GM21723 (cell line): ENCODE data around the gene MAP2.

Experiments used
- ATAC-seq: cut with Tn5 transposase; IDR thresholded peaks from one replicate; pipeline ENCODE4 v1.9.1; 2021; ENCODE audit warnings: mild to moderate bottlenecking, moderate library complexity; ENCODE audit not compliant: unreplicated experiment

MAP2 gene

DNA sequence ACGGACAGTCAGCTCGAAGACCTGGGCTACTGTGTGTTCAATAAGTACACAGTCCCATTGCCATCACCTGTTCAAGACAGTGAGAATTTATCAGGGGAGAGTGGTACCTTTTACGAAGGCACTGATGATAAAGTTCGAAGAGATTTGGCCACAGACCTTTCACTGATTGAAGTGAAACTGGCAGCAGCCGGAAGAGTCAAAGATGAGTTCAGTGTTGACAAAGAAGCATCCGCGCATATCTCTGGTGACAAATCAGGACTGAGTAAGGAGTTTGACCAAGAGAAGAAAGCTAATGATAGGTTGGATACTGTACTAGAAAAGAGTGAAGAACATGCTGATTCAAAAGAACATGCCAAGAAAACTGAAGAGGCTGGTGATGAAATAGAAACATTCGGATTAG, 270.9 kb downstream of the MAP2 start:
- no peak for ATAC-seq

DNA sequence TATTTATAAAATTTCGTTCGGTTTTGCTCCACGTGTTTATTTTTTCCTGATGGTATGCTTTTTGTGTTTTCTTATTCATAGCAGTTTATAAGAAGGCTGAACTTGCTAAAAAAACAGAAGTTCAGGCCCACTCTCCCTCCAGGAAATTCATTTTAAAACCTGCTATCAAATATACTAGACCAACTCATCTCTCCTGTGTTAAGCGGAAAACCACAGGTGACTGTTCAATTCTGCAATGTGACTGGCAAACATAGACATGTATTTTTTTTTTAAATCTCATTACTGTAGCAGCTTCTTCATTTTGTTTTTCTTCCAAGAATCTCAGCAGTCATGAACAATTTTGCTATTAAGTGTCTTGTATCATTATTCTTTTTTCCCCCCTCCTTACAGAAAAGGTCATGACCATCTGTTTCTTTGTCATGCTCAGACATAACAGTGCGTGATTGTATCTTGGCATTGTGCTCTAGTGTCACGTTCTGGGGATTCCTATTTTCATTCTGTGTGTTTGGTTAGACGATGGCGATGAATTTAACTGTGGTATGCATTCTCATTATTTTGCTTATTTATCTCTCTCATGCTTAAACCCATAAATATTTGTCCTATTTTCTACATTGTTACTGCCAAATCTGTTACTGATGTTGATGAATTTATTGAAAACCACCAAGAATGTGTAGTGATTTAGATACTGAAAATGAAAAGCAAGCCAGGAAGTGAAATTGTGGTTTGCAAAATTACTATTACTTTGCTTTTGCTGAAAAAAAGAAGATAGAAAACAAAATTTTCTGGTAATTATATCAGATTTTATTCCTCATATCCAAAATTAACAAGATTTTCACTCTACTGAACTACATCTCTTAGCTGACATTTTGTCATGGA, 273.2 kb downstream of the MAP2 start:
- peak; percentile 70 for ATAC-seq

DNA sequence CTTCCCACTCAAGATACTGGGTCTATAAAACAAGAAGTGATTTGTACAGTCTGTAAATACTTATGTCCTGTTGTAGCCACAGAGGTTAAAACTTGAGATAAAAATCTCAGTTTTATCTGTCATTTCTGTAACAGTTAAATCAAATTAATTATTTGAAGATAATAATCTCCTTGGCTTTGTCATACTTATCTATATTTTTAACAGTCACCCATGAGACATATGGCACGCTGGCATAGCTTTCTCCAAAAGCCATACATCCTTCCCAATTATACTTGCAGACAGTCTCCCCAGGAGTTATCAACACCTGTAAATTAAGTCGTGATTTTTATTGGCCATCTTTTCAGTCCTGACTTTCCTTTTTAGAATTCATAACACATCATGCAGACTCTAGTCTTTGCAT, 278.9 kb downstream of the MAP2 start:
- ATAC-seq: no peak

- no peak for ATAC-seq
These were observed 289.4 kb downstream of the MAP2 start for GRCh38 chr2:209713219-209713618.

DNA sequence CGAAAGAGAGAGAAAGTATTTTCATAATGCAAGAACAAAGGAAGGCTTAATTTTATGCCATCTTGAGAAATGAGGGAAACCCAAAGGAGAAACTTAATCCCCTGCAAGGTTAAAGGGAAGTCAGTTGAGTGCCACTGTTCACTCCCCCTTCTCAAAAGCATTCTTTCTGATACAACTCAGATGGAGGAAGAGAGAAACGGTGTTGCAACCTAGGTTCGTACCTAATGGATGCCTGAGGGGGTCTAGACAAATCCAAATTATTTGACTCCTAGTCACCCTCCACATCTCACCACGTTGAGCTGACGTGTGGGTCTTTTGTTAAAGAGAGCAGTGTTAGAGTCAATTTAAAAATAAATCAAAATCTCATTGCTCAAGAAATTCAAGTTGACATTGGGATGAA, 295.2 kb downstream of the MAP2 start:
- ATAC-seq: no peak

DNA sequence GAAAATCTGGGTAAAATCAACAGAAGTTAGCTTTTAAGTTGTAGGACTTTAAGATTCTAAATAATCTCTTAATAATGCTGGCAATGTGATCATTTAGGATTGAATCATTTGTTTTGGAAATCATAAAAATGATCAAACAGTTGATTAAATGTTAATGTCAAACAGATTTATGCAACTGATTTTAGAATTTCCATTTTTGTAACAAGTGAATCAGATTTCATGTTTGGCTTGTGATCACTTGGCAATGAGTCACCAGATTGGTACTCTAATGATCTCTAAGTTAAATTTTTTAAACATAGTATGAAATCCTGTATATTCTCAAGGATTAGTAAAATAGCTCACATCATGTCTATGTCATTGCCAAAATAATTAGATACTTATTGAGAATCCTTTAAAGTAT, 297.6 kb downstream of the MAP2 start:
- ATAC-seq: no peak

GRCh38 chr2:209726311-209726710, 302.5 kb downstream of the MAP2 start:
- no peak for ATAC-seq

GRCh38 chr2:209727077-209727476, 303.2 kb downstream of the MAP2 start:
- no peak for ATAC-seq

DNA sequence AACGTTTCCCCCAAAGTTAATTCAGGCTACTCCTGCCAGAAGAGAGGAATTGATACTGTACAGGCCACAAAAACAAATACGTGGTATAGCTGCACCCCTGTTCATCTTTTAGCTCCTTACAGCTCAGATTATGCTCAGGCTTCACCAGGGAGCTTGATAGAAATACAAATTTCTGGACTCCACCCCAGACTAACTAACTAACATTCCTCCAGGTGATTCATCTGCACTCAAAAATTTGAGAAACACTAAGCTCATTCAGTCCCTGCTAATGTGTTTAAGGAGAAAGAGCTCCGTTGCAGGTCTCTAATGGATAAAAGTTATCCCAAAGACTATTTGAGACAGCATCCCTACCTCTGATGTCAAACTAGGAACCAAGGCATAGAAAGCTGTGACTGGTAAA, 311.0 kb downstream of the MAP2 start:
- no peak for ATAC-seq

- ATAC-seq: no peak
These were observed 318.1 kb downstream of the MAP2 start for GRCh38 chr2:209741953-209742352.

DNA sequence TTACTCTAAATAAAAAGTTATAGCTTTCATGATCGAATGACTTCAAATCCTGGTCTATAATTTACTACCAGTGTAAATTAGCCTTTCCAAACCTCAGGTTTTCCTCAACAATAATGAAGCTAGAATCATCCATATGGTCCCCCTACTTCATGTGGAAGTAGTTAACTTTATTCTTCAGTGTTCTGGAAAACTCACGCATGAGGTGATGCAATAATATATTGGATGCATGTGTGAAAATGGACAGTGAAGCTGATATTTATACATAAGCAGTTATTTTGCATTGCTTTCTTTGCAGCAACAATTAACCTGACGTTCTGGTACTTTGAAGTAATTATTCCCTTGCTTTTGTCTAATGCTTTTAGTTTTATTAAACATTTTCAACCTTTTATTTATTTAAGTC, 329.2 kb downstream of the MAP2 start:
- ATAC-seq: no peak

DNA sequence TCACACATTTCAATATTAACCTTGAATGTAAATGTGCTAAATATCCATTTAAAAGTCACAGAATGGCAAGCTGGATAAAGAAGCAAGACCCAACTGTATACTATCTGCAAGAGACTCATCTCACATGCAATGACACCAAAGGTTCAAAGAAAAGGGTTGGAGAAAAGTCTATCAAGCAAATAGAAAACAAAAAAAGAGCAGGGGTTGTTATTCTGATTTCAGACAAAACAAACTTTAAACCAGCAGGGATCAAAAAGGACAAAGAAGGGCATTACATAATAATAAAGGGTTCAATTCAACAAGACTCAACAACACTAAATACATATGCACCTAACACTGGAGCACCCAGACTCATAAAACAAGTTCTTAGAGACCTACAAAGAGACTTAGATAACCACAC, 333.3 kb downstream of the MAP2 start:
- ATAC-seq: no peak

DNA sequence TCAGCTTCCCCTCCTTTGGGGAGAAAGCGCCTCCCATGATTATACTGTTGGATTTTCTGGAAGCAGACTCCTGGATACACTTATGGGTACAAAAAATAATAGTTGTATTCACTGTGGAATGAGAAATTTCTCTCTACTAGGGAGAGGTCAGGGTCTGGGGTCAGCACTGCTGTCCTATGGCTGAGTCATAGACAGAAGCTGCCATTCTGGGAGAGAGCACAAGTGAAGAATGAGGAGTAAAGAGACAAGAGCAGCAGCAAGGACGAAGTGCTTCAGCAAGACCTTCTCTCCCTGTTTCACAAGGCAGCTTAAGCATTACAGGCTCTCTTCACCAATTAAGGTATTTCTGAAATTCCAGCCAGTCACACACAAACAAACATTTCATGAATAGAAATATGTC, 337.7 kb downstream of the MAP2 start:
- ATAC-seq: no peak

- no peak for ATAC-seq
These were observed 338.7 kb downstream of the MAP2 start for GRCh38 chr2:209762563-209762962.

DNA sequence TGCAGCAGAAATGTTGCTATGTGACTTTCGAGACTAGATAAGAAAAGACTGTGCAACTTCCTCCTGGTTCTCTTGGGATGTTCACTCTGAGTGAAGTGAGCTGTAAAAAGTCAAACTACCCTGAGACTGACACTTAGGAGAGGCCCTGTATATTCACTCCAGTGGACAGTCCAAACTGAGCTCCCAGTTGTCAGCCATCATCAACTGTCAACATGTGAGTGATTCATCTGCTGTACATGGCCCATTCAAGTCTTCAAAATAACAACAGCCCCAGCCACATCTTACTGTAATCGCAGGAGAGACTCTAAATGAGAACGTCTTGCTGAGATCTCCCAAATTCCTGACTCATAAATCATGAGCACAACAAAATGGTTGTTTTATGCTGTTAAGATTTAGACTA, 339.3 kb downstream of the MAP2 start:
- ATAC-seq: no peak

GRCh38 chr2:209766613-209767012, 342.8 kb downstream of the MAP2 start:
- no peak for ATAC-seq

- no peak for ATAC-seq
These were observed 343.5 kb downstream of the MAP2 start for GRCh38 chr2:209767316-209767715.

DNA sequence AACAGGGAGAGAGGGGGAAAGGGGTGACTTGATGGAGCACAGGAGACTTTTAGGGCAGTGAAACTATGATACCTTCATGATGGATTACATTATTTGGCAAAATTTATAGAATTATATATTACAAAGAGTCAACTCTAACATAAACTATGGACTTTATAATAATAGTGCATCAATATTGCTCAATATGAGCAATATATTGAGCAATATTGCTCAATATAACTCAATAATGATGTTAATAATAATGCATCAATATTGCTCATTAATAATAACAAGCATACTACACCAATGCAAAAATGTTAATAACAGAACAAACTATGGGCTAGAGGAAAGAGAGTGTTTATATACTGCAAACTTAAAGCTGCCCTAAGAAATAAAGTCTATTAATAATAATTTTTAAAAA, 344.7 kb downstream of the MAP2 start:
- ATAC-seq: no peak

DNA sequence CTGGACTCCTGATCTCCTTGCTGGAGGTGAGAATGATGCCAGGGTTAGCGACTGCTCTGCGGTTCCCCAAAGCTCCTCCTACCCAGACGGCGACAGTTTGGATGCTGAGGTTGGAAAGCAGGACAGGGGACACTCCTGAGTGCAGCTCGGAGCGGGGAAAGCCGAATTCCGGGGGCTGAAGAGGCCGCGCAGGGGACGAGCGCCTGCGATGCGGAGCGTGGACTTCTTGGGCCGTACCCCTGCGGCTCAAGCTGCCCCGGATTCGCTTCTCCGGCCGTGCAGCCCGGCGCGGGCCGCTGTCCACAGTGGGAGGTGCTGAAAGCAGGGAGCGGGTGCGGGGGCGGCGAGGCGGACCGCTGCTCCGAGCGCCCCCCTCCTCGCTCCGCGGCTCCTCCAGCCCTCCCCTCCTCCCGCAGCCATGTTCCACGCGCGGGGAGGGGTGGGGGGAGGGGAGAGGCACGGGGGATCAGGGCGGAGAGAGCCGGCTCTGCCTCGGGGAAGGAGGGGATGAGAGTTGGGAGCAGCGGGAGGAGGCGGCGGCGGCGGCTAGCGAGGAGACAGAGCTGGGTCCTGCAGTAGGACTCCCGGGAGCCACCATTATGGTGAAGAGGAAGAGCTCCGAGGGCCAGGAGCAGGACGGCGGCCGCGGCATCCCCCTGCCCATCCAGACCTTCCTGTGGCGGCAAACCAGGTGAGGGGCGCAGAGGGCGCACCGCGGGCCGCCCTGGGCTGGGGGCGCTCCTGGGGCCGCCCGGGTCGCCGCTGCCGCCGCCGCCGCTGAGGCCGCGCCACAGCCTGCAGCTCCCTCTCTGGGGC, 347.8 kb downstream of the MAP2 start, which contains the start of gene UNC80:
Gene UNC80 (plus strand): TSS at position 359 of the 816 bp plus-strand sequence. CDS start 241 bp downstream, at position 600.
- ATAC-seq: peak; percentile 56

DNA sequence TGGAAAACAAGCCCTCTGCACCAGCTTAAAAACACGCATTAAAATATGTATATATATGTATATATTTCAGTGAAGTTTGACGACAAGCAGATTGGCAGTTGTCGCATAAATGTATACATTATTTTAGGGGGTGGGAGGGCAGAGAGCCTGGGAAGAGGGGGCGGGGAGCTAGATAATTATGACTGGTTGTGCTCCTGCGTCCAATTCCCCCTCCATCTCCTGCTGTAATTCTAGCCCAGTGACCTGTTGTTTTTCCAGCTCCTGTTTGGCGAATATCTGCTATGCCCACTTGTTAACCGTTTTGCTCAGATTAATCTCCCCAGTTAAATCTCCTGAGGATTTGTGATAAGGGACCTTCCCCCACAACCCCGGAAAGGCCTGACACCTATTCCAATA, 348.4 kb downstream of the MAP2 start:
- ATAC-seq: no peak

DNA sequence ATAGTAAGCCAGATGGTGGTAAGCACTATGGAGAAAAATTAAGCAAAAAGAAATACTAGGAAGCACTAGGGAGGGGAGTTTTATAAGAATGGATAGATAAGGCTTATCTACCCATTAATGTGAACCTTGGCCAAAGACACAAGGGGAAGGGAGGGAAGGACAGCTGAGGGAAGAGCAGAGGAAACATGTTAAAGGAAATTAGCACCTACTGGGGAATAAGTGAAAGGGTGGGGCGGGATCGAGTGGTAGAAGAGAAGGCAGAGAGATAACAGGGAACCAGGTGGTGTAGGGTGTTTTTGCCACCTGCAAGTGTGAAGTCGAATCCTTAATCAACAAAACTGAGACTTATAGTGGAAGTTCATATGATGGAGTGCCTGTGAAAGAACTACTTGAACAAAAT, 349.5 kb downstream of the MAP2 start:
- no peak for ATAC-seq
